GM23338 (cell line): Measurements from ENCODE around the gene PTTG1IP. TPM values are rescaled to one million over a fixed set of nuclear protein-coding genes. Genes with fewer than 3 reads are reported as not detected.

Experiments used
- ATAC-seq: fragments of 200-7000 bp; cut with Tn5 transposase; 3 replicates; pipeline ENCODE4 v1.9.1; 2020
- DNase-seq: peaks from one replicate; pipeline ENCODE4 v3.0.0-alpha.2; 2015; ENCODE audit warnings: low spot score
- H2AFZ ChIP-seq: fragments of 200-600 bp; sonication (generic); 2 replicates; pipeline ENCODE4 v1.8.0; 2016; ENCODE audit warnings: antibody characterized with exemption, mild to moderate bottlenecking, moderate library complexity
- H3F3A ChIP-seq: fragments of 200-600 bp; sonication (generic); replicated peaks from 2 replicates; pipeline ENCODE4 v1.8.0; 2017; ENCODE audit warnings: antibody characterized with exemption, mixed run types, low read depth
- H3K27ac ChIP-seq: fragments of 200-600 bp; sonication (generic); 2 replicates; pipeline ENCODE4 v1.6.1; 2016; ENCODE audit warnings: low read depth
- H3K27me3 ChIP-seq: fragments of 200-600 bp; sonication (generic); 2 replicates; pipeline ENCODE4 v1.8.0; 2016; ENCODE audit warnings: mild to moderate bottlenecking, mixed run types, moderate library complexity; ENCODE audit not compliant: insufficient read depth
- H3K36me3 ChIP-seq: fragments of 200-600 bp; sonication (generic); 2 replicates; pipeline ENCODE4 v1.8.0; 2016; ENCODE audit warnings: mild to moderate bottlenecking; ENCODE audit not compliant: insufficient read depth
- H3K4me1 ChIP-seq: fragments of 200-600 bp; sonication (generic); 2 replicates; pipeline ENCODE4 v1.8.0; 2016; ENCODE audit warnings: mild to moderate bottlenecking, moderate library complexity; ENCODE audit not compliant: insufficient read depth
- H3K4me2 ChIP-seq: fragments of 200-600 bp; sonication (generic); 2 replicates; pipeline ENCODE4 v1.7.1; 2017; ENCODE audit warnings: mixed run types
- H3K4me3 ChIP-seq: fragments of 200-600 bp; sonication (generic); 2 replicates; pipeline ENCODE4 v1.6.1; 2016; ENCODE audit warnings: mixed run types
- H3K79me2 ChIP-seq: fragments of 200-600 bp; sonication (generic); replicated peaks from 2 replicates; pipeline ENCODE4 v1.8.0; 2017; ENCODE audit warnings: mild to moderate bottlenecking; ENCODE audit not compliant: insufficient read depth
- H3K9me2 ChIP-seq: fragments of 200-600 bp; sonication (generic); 2 replicates; pipeline ENCODE4 v1.8.0; 2017; ENCODE audit not compliant: insufficient read depth
- H4K20me1 ChIP-seq: fragments of 200-600 bp; sonication (generic); replicated peaks from 2 replicates; pipeline ENCODE4 v1.8.0; 2017; ENCODE audit warnings: mild to moderate bottlenecking; ENCODE audit not compliant: insufficient read depth
- H3K27ac Mint-ChIP-seq: 2 replicates; pipeline ENCODE4 v1.8.0; 2020; ENCODE audit warnings: inconsistent platforms, mild to moderate bottlenecking, moderate library complexity, mixed read lengths
- H3K27me3 Mint-ChIP-seq: 3 replicates; pipeline ENCODE4 v1.8.0; 2022; ENCODE audit warnings: low read depth, mild to moderate bottlenecking, moderate library complexity, mixed read lengths, inconsistent platforms; ENCODE audit not compliant: insufficient read depth, poor library complexity
- H3K36me3 Mint-ChIP-seq: 3 replicates; pipeline ENCODE4 v1.8.0; 2021; ENCODE audit warnings: low read depth, mild to moderate bottlenecking, inconsistent platforms, moderate library complexity, mixed read lengths
- H3K4me1 Mint-ChIP-seq: 3 replicates; pipeline ENCODE4 v1.8.0; 2020; ENCODE audit warnings: mild to moderate bottlenecking, inconsistent platforms, mixed read lengths
- H3K4me3 Mint-ChIP-seq: 3 replicates; pipeline ENCODE4 v1.8.0; 2021; ENCODE audit warnings: moderate library complexity, mild to moderate bottlenecking, inconsistent platforms, mixed read lengths
- H3K9me3 Mint-ChIP-seq: 3 replicates; pipeline ENCODE4 v1.8.0; 2020; ENCODE audit warnings: moderate library complexity, mild to moderate bottlenecking, inconsistent platforms, mixed read lengths
- CREB1 ChIP-seq: fragments of 250-450 bp; sonication (Bioruptor Pico); IDR thresholded peaks from 2 replicates; pipeline ENCODE4 v1.5.0; 2020; ENCODE audit warnings: low read depth, mild to moderate bottlenecking, moderate library complexity
- ETS1 ChIP-seq: IDR thresholded peaks from 2 replicates; pipeline ENCODE4 v1.6.1; 2016; ENCODE audit warnings: antibody characterized with exemption
- JUNB ChIP-seq: IDR thresholded peaks from one replicate; pipeline ENCODE4 v1.6.1; 2016; ENCODE audit warnings: antibody characterized with exemption; ENCODE audit not compliant: unreplicated experiment
- NANOG ChIP-seq: IDR thresholded peaks from 2 replicates; pipeline ENCODE4 v1.6.1; 2016; ENCODE audit warnings: antibody characterized with exemption, borderline replicate concordance
- STAT1 ChIP-seq: IDR thresholded peaks from one replicate; pipeline ENCODE4 v1.6.1; 2016; ENCODE audit warnings: antibody characterized with exemption; ENCODE audit not compliant: unreplicated experiment
- ZNF331 ChIP-seq: fragments of 250-450 bp; sonication (Bioruptor Pico); IDR thresholded peaks from 2 replicates; pipeline ENCODE4 v1.5.0; 2020; ENCODE audit warnings: low read depth, mild to moderate bottlenecking, moderate library complexity
- ZNF462 ChIP-seq: fragments of 250-450 bp; sonication (Bioruptor Pico); IDR thresholded peaks from 2 replicates; pipeline ENCODE4 v1.5.0; 2020; ENCODE audit warnings: mild to moderate bottlenecking, moderate library complexity
- polyA plus RNA-seq: library from polyadenylated mRNA; unstranded; fragments of >200 nt; fragmentation: Nextera tagmentation; extraction: Ambion mirVana; gene quantifications from 2 replicates; pipeline ENCODE4 v1.2.1, GENCODE V29; 2016
- total RNA-seq: library from RNA; depleted of rRNA; stranded (reverse); fragments of >200 nt; shearing (Covaris generic); gene quantifications from 2 replicates; pipeline ENCODE4 v1.2.3, GENCODE V29; 2014

The PTTG1IP gene
- total and polyA plus RNA-seq, 2 experiments from 2014 or later = 99.9 to 172 TPM

- DNase-seq = no peak
- Histone ChIP-seq H3F3A (no peaks in the 10 kb centered on the region), H3K9me2 (no peaks in the 10 kb centered on the region), H4K20me1 (no peaks in the 10 kb centered on the region), H3K27me3 (no peaks in the 10 kb centered on the region), H3K4me2 (no peak overlapping the region), H3K79me2 (no peaks in the 10 kb centered on the region), H2AFZ (no peak overlapping the region), H3K27ac (no peak overlapping the region), H3K4me1 (no peaks in the 10 kb centered on the region), H3K36me3 (no peaks in the 10 kb centered on the region), H3K4me3 (no peak overlapping the region)
- Mint-ChIP-seq H3K27me3 (peaks cover 7% of the 10 kb centered on the region), H3K9me3 (no peaks in the 10 kb centered on the region), H3K4me1 (peaks cover 2% of the 10 kb centered on the region; the same call in 1 of the 3 replicates), H3K27ac (no peak overlapping the region), H3K36me3 (no peaks in the 10 kb centered on the region), H3K4me3 (no peak overlapping the region)
- TF ChIP-seq JUNB = no peak
- TF ChIP-seq CREB1 = no peak
- no peak for TF ChIP-seq NANOG
- ATAC-seq = no peak
Measured at GRCh38 chr21:44887126-44887806, 13.8 kb upstream of the PTTG1IP start.

GRCh38 chr21:44886113-44887075, 12.9 kb upstream of the PTTG1IP start:
- no peak overlapping the region for H3K4me3 ChIP-seq
- H3K79me2 ChIP-seq = no peaks in the 10 kb centered on the region
- H3F3A ChIP-seq = no peaks in the 10 kb centered on the region
- no peak for TF ChIP-seq ZNF462 (CRISPR knock-in tag)
- TF ChIP-seq NANOG = no peak
- TF ChIP-seq CREB1 = no peak
- no peak for TF ChIP-seq ETS1
- TF ChIP-seq ZNF331 = no peak
- no peak for TF ChIP-seq STAT1
- H3K27me3 ChIP-seq = no peaks in the 10 kb centered on the region
- H3K4me1 ChIP-seq = no peaks in the 10 kb centered on the region
- no peaks in the 10 kb centered on the region for H3K36me3 Mint-ChIP-seq
- H4K20me1 ChIP-seq = no peaks in the 10 kb centered on the region
- no peak overlapping the region for H3K4me2 ChIP-seq
- no peak overlapping the region for H3K4me3 Mint-ChIP-seq
- no peaks in the 10 kb centered on the region for H3K36me3 ChIP-seq
- no peak for ATAC-seq
- H3K9me2 ChIP-seq = no peaks in the 10 kb centered on the region
- no peaks in the 10 kb centered on the region for H3K4me1 Mint-ChIP-seq
- H3K27ac ChIP-seq = no peak overlapping the region
- no peak for DNase-seq
- H3K27ac Mint-ChIP-seq = no peak overlapping the region
- no peaks in the 10 kb centered on the region for H3K9me3 Mint-ChIP-seq
- H2AFZ ChIP-seq = no peak overlapping the region
- H3K27me3 Mint-ChIP-seq = peaks cover 4% of the 10 kb centered on the region
